SH-SY5Y (cell line): Measurements from ENCODE around the gene MARCHF3.

ENCODE experiments used
- GATA2 ChIP-seq: IDR thresholded peaks from 2 replicates; pipeline ENCODE4 v1.6.1; 2011; ENCODE audit warnings: mild to moderate bottlenecking, low read depth, low read length
- GATA3 ChIP-seq: IDR thresholded peaks from 2 replicates; pipeline ENCODE4 v1.6.1; 2011; ENCODE audit warnings: low read depth, mild to moderate bottlenecking, low read length, moderate library complexity

DNA sequence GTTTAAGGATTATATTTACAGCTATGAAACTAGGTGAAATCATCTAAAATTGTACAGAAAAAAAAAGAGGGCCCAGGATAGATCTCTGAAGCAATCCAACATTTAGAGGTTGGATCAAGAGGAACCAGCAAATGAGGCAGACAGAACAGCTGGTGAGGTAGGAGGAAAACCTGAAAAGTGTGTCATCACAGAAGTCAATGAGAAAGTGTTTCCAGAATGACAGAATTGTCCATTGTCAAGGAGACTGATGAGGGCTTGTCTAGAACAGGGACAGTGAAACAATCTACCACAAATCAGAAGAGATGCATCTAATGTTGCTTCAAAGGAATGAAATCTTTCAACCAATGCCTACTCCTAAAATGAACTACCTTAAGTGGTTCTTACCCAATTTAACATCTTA lies 36.4 kb upstream of the MARCHF3 start:
- no peak for TF ChIP-seq GATA3
- TF ChIP-seq GATA2 = no peak
